GM19455 (cell line): Measurements from ENCODE around the gene C17orf58.
"Not testable (repeated sequence)": the region's sequence is repeated elsewhere in the genome, so short reads cannot be mapped to it uniquely, and the experiment has no call there.

ENCODE experiments used
- ATAC-seq: cut with Tn5 transposase; IDR thresholded peaks from one replicate; pipeline ENCODE4 v1.9.1; 2021; ENCODE audit not compliant: unreplicated experiment

Gene C17orf58

DNA sequence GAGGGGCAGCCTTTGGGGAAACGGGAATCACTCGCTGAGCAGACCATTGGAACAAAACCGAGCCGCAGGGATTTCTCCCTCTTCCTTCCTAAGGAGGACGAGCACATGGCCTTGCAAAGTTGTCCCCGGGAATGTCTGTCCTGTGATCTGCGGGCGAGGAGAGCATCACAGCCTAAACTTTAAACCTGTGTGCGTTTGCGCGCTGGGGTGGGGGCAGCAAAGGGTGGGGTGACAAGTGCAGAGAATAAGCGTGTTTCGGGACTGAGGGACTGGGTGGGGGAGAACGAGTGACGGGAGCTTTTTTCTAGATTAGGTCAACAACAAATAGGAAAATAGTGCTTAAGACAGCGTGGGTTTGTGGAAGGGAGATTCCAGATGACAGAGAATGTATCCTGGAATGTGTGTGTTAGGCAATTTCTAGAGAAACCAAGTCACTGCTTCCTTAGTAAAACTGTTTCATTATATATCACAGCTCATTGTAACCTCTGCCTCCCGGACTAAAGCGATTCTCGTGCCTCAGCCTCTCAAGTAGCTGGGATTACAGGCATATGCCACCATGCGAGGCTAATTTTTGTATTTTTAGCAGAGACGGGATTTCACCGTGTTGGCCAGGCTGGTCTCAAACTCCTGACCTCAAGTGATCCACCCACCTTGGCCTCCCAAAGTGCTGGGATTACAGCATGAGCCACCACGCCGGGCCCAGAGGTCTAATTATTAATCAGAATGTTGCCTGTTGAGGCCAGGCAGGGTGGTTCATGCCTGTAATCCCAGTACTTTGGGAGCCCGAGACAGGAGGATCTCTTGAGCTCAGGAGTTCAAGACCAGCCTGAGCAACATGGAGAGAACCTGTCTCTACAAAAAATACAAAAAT lies at the start of gene C17orf58:
Gene C17orf58, minus strand, starts transcription at position 169 of the 871 bp plus-strand sequence. CDS start 271 bp downstream, outside the sequence.
- not testable (repeated sequence) for ATAC-seq

DNA sequence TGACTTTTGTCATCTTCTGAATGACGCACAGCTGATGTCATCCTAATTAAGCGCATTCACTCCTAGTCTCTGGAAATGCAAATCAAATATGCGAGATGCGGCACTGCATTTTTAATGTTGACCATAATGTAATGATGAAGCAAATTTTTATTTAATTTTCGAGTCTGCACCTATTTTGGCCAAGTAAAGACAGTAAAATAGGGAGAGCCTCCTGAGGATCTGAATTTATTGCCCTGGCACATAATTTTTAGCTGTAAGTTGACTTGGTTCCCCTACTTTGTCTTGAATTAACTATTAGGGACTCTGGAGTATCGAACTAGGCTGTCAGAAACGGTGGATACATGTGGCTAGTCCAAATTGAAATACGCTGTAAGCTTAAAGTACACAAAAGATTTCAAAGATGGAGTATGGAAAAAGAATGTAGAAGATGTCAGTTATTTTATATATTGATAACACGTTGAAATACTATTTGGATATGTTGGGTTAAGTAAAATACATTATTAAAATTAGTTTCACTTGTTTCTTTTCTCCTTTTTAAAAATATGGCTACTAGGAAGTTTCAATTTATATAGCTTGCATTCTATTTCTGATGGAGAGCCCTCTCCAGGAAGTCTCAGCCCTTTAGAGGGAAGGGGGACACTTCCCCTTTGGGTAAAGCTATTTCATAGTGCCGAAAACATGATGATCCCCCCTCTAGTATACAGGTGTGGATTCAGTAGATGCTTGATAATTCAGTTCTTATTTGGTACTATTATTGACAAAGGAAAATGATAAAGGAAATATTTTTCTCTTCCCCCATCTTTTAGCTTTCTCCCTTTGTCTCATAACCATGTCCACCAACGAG lies 40.3 kb upstream of the C17orf58 start:
- ATAC-seq: no peak

GRCh38 chr17:68035523-68036303 lies 39.4 kb upstream of the C17orf58 start, which contains the start of gene KPNA2:
Gene KPNA2, plus strand, starts transcription at chr17:68035735. Its CDS starts 1,398 bp downstream, at chr17:68037133.
- peak; percentile 95 for ATAC-seq

DNA sequence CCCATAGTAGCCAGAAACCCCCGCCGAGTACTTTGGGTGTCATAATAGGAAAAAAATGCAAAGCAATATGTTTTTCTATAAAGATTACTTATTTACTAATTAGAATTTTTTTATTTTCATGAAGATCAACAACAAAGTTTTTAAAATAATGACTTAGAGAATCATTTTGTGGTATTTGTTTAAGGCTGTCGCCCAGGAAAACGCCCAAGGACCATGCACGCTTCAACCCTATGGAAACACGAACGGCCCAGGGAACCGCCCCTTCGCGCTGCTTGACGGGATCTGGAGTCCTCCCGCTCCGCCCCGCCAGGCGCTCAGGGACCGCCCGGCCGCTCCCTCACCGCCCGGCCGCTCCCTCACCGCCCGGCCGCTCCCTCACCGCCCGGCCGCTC lies 38.9 kb upstream of the C17orf58 start:
- peak; percentile 85 for ATAC-seq

- no peak for ATAC-seq
Measured at GRCh38 chr17:68034452-68034776, 38.1 kb upstream of the C17orf58 start.

DNA sequence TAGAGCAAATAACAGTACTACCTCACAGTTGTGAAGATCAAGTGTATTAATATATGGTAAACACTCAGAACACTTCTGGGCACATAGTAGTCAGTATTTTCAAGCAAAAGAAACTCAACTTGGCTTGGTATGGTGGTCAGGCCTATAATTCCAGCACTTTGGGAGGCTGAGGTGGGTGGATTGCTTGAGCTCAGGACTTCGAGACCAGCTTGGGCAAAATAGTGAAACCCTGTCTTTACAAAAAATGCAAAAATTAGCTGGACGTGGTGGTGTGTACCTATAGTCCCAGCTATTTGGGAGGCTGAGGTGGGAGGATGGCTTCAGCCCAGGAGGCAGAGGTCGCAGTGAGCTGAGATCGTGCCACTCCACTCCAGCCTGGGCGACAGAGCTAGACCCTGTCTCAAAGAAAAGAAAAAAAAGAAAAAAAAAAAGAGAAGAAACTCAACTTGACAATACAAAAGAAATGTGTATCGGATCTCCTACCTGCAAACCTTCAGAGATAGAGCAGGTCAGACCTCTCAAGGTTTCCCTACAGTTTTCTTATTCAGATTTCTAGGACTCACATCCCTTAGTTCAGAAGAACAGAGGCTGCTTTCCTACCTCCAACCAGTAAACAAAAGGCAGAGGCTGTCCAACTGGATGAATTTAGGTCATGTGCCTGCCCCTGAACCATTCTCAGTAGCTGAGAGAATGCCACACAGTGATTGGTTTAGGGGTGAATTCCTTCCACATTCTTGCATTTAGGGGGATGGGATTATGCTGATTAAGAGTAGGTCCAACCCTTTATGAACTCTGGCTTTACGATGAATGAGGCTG lies 37.6 kb upstream of the C17orf58 start:
- ATAC-seq: no peak

DNA sequence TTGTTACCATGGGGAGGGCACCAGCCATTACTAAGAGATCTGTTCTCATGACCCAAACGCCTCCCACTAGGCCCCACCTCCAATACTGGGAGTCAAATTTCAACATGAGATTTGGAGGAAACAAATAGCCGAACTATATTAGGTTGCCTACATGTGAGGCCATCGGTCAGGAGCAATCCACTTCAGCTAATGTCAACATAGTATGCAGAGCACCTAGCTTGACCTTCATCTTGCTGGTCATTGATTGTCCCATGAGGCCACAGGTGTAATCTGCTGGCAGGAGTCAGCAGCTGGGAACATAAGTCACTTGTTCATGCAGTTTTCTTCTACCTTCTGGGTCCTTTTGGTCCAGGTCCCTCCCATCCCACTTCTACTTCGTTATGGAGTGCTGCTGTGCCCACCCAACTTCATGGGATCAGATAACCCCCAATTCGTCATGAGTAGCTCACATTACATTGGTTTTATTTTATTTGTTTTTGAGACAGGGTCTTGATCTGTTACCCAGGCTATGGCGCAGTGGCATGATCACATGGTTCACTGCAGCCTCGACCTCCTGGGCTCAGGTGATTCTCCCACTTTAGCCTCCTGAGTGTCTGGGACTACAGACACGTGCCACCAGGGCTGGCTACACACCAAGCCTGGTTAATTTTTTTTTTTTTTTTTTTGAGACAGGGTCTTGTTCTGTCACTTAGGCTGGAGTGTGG lies 33.4 kb upstream of the C17orf58 start:
- ATAC-seq: no peak

DNA sequence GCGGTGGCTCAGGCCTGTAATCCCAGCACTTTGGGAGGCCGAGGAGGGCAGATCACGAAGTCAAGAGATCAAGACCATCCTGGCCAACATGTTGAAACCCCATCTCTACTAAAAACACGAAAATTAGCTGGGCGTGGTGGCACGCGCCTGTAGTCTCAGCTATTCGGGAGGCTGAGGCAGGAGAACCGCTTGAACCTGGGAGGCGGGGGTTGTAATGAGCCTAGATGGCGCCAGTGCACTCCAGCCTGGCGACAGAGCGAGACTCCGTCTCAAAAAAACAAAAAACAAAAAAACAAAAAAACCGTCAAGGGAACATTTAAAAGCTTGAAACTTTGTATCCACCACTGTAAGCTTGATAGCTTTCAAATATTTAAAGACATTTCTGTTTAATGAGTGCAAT lies 26.3 kb upstream of the C17orf58 start:
- not testable (repeated sequence) for ATAC-seq

DNA sequence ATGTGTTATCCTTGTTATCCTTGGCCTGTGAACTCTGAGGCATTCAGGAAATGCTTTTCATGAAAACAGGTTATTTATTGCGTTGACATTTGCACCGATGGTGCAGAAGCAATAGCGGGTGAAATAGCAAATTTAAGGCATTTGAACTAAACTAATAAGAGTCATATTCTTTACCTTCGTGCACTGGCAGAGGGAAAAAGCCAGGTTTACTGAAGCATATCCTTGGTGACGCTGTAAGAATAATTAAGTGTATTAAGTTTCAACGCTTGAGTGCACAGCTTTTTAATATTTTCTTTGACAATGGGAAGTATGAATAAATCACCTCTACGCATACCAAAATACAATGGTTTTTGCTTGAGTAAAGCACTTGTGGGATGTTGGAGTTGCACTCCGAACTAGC lies 25.7 kb upstream of the C17orf58 start:
- ATAC-seq: no peak

GRCh38 chr17:68020791-68021190 lies 24.5 kb upstream of the C17orf58 start:
- not testable (repeated sequence) for ATAC-seq

DNA sequence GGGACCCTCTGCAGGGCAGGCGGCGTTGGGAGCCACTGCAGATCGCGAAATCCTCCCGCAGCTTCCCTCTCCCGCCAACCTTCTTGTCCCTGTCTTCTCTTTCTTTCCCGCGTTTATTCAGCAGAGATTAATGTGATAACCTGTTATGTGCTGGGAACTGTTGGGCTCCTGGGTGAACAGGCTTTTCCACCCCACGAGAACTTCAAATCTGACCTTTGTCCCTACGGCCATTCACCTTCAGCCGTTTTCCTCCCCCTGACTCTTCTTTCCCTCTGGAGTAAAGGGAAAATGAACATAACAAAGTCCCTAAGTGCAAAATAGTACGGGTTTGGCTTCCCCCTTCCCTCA lies 24.1 kb upstream of the C17orf58 start:
- ATAC-seq: peak; percentile 14

DNA sequence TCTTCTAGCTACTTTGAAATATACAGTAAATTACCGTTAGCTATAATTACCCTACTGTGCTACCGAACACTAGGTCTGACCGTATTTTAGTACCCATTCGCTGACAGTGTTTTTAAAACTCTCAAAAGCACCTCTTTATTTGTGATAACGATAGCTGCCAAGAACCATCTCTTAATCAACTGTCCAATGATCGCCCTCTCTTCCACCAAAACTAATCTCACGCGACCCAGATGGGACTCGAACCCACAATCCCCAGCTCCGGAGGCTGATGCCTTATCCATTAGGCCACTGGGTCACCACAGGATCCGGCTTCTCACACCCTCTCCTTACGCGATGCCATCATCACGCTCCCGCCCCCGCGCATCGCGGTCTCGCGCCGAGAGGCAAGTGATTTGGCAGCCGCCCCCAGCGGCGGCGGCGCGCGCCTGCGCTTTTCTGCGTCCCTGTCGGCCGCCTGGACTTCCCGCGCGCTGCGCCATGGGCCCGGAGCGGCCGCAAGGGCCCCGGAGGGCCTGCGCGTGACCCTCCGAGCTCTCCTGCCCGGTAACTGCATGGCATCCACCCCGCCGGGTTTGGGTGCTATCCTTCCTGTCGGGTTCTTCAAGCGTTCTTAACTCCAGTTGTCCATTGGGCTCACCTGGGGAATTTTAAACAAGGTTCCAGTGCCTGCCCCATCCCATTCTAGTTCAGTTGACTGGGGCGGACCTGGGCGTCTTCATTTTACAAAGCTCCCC lies 23.6 kb upstream of the C17orf58 start:
- peak; percentile 90 for ATAC-seq

DNA sequence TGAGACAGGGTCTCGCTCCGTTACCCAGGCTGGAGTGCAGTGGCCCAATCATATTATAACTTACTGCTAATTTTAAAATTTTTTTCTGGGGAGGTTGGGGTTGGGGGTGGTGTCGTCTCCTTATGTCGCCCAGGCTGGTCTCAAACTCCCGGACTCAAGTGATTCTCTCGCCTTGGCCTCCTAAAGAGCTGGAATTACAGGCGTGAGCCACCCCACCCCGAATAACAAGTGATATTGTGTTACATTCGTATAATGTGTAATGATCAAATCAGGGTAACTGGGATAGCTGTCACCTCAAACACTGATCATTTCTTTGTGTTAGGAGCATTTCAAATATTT lies 23.0 kb upstream of the C17orf58 start:
- ATAC-seq: no peak

- ATAC-seq: not testable (repeated sequence)
Measured at GRCh38 chr17:68018493-68018892, 22.2 kb upstream of the C17orf58 start.

GRCh38 chr17:68016838-68017237 lies 20.6 kb upstream of the C17orf58 start:
- no peak for ATAC-seq

- no peak for ATAC-seq
Measured at GRCh38 chr17:68015081-68015723, 18.9 kb upstream of the C17orf58 start.

GRCh38 chr17:68013385-68013784 lies 17.1 kb upstream of the C17orf58 start:
- ATAC-seq: no peak

- peak; percentile 63 for ATAC-seq
Measured at GRCh38 chr17:68011199-68011665, 15.0 kb upstream of the C17orf58 start.

- ATAC-seq: no peak
Measured at GRCh38 chr17:68006797-68007196, 10.5 kb upstream of the C17orf58 start.
